Body of pancreas (tissue), 4 donors: Measurements from ENCODE around the gene TULP4.

Source experiments
- CTCF ChIP-seq, 7 experiments: fragments of 450-650 bp in 4 of 7; fragments of 200-600 bp in 3 of 7; sonication (generic) in 3 of 7; IDR thresholded peaks; one replicate each; pipeline ENCODE4 v1.5.1; 2016 to 2019; ENCODE audit warnings: antibody characterized with exemption in 7 of 7
- POLR2A ChIP-seq, 3 donors: fragments of 450-650 bp; IDR thresholded peaks; one replicate each; pipeline ENCODE4 v1.6.1; 2016; ENCODE audit warnings: antibody characterized with exemption in 3 of 3, mild to moderate bottlenecking in 2 of 3

- TF ChIP-seq CTCF (IDR thresholded peaks at IDR 0.05) = no peak
- no peak for TF ChIP-seq POLR2A (IDR thresholded peaks at IDR 0.05)
Observed at GRCh38 chr6:158509465-158509864, 197.2 kb downstream of the TULP4 start.
